ENCODE data around the gene GSTM1.
A peak's percentile ranks its signal among the peaks of the same experiment; 100 is the strongest.

Gene GSTM1

GRCh38 chr1:109649491-109649914 lies 38.1 kb upstream of the GSTM1 start:
- Histone ChIP-seq H3K9me3 (ENCODE audit: severe bottlenecking) (no peaks in the 10 kb centered on the region), H3K27ac (ENCODE audit: poor library complexity, severe bottlenecking) (no peak overlapping the region), H3K4me3 (ENCODE audit: severe bottlenecking) (no peak overlapping the region), H3K27me3 (ENCODE audit: insufficient read depth, poor library complexity, severe bottlenecking) (no peaks in the 10 kb centered on the region), H3K36me3 (ENCODE audit: low read depth) (no peaks in the 10 kb centered on the region), H3K4me1 (ENCODE audit: insufficient read depth, poor library complexity, severe bottlenecking) (peaks cover 33% of the 10 kb centered on the region)
- DNase-seq (ENCODE audit: low spot score) (no peak), ATAC-seq (ENCODE audit: low read depth) (no peak)
- peak; percentile 49 for TF ChIP-seq CTCF (IDR thresholded peaks at IDR 0.05; ENCODE audit: poor library complexity, severe bottlenecking)

GRCh38 chr1:109650609-109651008 lies 37.0 kb upstream of the GSTM1 start:
- peak; percentile 51; the same call in 2 of the 3 replicates for ATAC-seq (ENCODE audit: low read depth)
- DNase-seq (ENCODE audit: low spot score), result no peak
- no peak for TF ChIP-seq CTCF (IDR thresholded peaks at IDR 0.05; ENCODE audit: poor library complexity, severe bottlenecking)
- Histone ChIP-seq H3K36me3 (ENCODE audit: low read depth) (no peaks in the 10 kb centered on the region), H3K9me3 (ENCODE audit: severe bottlenecking) (no peaks in the 10 kb centered on the region), H3K27ac (ENCODE audit: poor library complexity, severe bottlenecking) (no peak overlapping the region), H3K4me1 (ENCODE audit: insufficient read depth, poor library complexity, severe bottlenecking) (peaks cover 40% of the 10 kb centered on the region), H3K4me3 (ENCODE audit: severe bottlenecking) (no peak overlapping the region), H3K27me3 (ENCODE audit: insufficient read depth, poor library complexity, severe bottlenecking) (no peaks in the 10 kb centered on the region)

GRCh38 chr1:109652402-109652801 lies 35.2 kb upstream of the GSTM1 start:
- ATAC-seq (ENCODE audit: low read depth) (peak; percentile 30; the same call in 1 of the 3 replicates), DNase-seq (ENCODE audit: low spot score) (no peak)

GRCh38 chr1:109653306-109653705 lies 34.3 kb upstream of the GSTM1 start:
- peak overlapping the region; percentile 28 for H3K27ac ChIP-seq (ENCODE audit: poor library complexity, severe bottlenecking)
- TF ChIP-seq CTCF (IDR thresholded peaks at IDR 0.05; ENCODE audit: poor library complexity, severe bottlenecking), result no peak
- H3K9me3 ChIP-seq (ENCODE audit: severe bottlenecking), result no peaks in the 10 kb centered on the region
- peaks cover 40% of the 10 kb centered on the region for H3K4me1 ChIP-seq (ENCODE audit: insufficient read depth, poor library complexity, severe bottlenecking)
- peak; percentile 8; the same call in 1 of the 3 replicates for ATAC-seq (ENCODE audit: low read depth)
- H3K27me3 ChIP-seq (ENCODE audit: insufficient read depth, poor library complexity, severe bottlenecking), result no peaks in the 10 kb centered on the region
- H3K36me3 ChIP-seq (ENCODE audit: low read depth), result no peaks in the 10 kb centered on the region
- no peak overlapping the region for H3K4me3 ChIP-seq (ENCODE audit: severe bottlenecking)
- DNase-seq (ENCODE audit: low spot score), result no peak

More at GRCh38 chr1:109652402-109652801, 35.2 kb upstream of the GSTM1 start:
- Histone ChIP-seq H3K27me3 (ENCODE audit: insufficient read depth, poor library complexity, severe bottlenecking) (no peaks in the 10 kb centered on the region), H3K27ac (ENCODE audit: poor library complexity, severe bottlenecking) (peak overlapping the region; percentile 28), H3K4me1 (ENCODE audit: insufficient read depth, poor library complexity, severe bottlenecking) (peaks cover 40% of the 10 kb centered on the region), H3K36me3 (ENCODE audit: low read depth) (no peaks in the 10 kb centered on the region), H3K4me3 (ENCODE audit: severe bottlenecking) (no peak overlapping the region), H3K9me3 (ENCODE audit: severe bottlenecking) (no peaks in the 10 kb centered on the region)
- TF ChIP-seq CTCF (IDR thresholded peaks at IDR 0.05; ENCODE audit: poor library complexity, severe bottlenecking), result no peak

GRCh38 chr1:109654519-109654918 lies 33.1 kb upstream of the GSTM1 start:
- Histone ChIP-seq H3K4me3 (ENCODE audit: severe bottlenecking) (no peak overlapping the region), H3K9me3 (ENCODE audit: severe bottlenecking) (no peaks in the 10 kb centered on the region), H3K4me1 (ENCODE audit: insufficient read depth, poor library complexity, severe bottlenecking) (peaks cover 40% of the 10 kb centered on the region), H3K27ac (ENCODE audit: poor library complexity, severe bottlenecking) (no peak overlapping the region), H3K36me3 (ENCODE audit: low read depth) (no peaks in the 10 kb centered on the region), H3K27me3 (ENCODE audit: insufficient read depth, poor library complexity, severe bottlenecking) (no peaks in the 10 kb centered on the region)
- no peak for TF ChIP-seq CTCF (IDR thresholded peaks at IDR 0.05; ENCODE audit: poor library complexity, severe bottlenecking)
- ATAC-seq (ENCODE audit: low read depth), result no peak
- no peak for DNase-seq (ENCODE audit: low spot score)

Measured in RWPE2 (cell line).